DOHH2 (cell line): Measurements from ENCODE around the gene EDC3.

ENCODE experiments used
- H3F3A ChIP-seq: fragments of 200-600 bp; sonication (generic), shearing (Covaris generic); 2 replicates; pipeline ENCODE4 v1.6.0; 2016; ENCODE audit warnings: antibody characterized with exemption, mild to moderate bottlenecking; ENCODE audit not compliant: control insufficient read depth, insufficient read depth
- H3K27ac ChIP-seq: fragments of 200-600 bp; sonication (generic); 2 replicates; pipeline ENCODE4 v1.5.1; 2014; ENCODE audit warnings: low read depth, mild to moderate bottlenecking, low read length, moderate library complexity
- H3K27me3 ChIP-seq: fragments of 200-600 bp; sonication (generic); 2 replicates; pipeline ENCODE4 v1.6.1; 2014; ENCODE audit warnings: mild to moderate bottlenecking, low read length, mixed read lengths; ENCODE audit not compliant: control insufficient read depth
- H3K36me3 ChIP-seq: fragments of 200-600 bp; sonication (generic); 2 replicates; pipeline ENCODE4 v1.6.1; 2014; ENCODE audit warnings: mild to moderate bottlenecking, low read length, moderate library complexity, mixed read lengths; ENCODE audit not compliant: control insufficient read depth
- H3K4me1 ChIP-seq: fragments of 200-600 bp; sonication (generic); 2 replicates; pipeline ENCODE4 v1.6.1; 2014; ENCODE audit warnings: mild to moderate bottlenecking, low read length, mixed read lengths; ENCODE audit not compliant: control insufficient read depth
- H3K4me2 ChIP-seq: fragments of 200-600 bp; sonication (generic); 2 replicates; pipeline ENCODE4 v1.6.0; 2014; ENCODE audit warnings: mild to moderate bottlenecking, low read length, moderate library complexity
- H3K4me3 ChIP-seq: fragments of 200-600 bp; sonication (generic); 2 replicates; pipeline ENCODE4 v1.5.1; 2014; ENCODE audit warnings: mild to moderate bottlenecking, low read length, mixed read lengths
- H3K79me2 ChIP-seq: fragments of 200-600 bp; sonication (generic); 2 replicates; pipeline ENCODE4 v1.6.1; 2014; ENCODE audit warnings: mild to moderate bottlenecking, low read length, mixed read lengths; ENCODE audit not compliant: control insufficient read depth
- H3K9me2 ChIP-seq: fragments of 200-600 bp; sonication (generic); replicated peaks from 2 replicates; pipeline ENCODE4 v1.6.1; 2014; ENCODE audit warnings: mild to moderate bottlenecking, low read length, mixed read lengths; ENCODE audit not compliant: control insufficient read depth
- H3K9me3 ChIP-seq: fragments of 200-600 bp; sonication (generic); 2 replicates; pipeline ENCODE4 v1.6.1; 2014; ENCODE audit warnings: antibody characterized with exemption, low read length, mixed read lengths; ENCODE audit not compliant: control insufficient read depth, insufficient read depth
- H4K20me1 ChIP-seq: fragments of 200-600 bp; sonication (generic); 2 replicates; pipeline ENCODE4 v1.6.0; 2014; ENCODE audit warnings: low read depth, mild to moderate bottlenecking, antibody characterized with exemption, low read length, moderate library complexity; ENCODE audit not compliant: control insufficient read depth, insufficient read depth
- EZH2phosphoT487 ChIP-seq: fragments of 200-600 bp; sonication (generic); IDR thresholded peaks from 2 replicates; pipeline ENCODE4 v1.6.1; 2017; ENCODE audit warnings: borderline replicate concordance, mild to moderate bottlenecking, antibody characterized with exemption, low read length, moderate library complexity, mixed read lengths
- TF ChIP-seq, protein P1 (sequence below): fragments of 200-600 bp; sonication (generic); IDR thresholded peaks from one replicate; pipeline ENCODE4 v1.5.1; 2014; ENCODE audit warnings: antibody characterized with exemption, mild to moderate bottlenecking, low read depth, low read length; ENCODE audit not compliant: poor library complexity, severe bottlenecking

Gene EDC3

GRCh38 chr15:74653426-74654102 is 42.3 kb downstream of the EDC3 start:
- Histone ChIP-seq H3K4me2 (no peak overlapping the region), H3K27ac (no peak overlapping the region), H3K79me2 (peaks cover 14% of the 10 kb centered on the region), H3K4me3 (no peak overlapping the region), H3F3A (no peaks in the 10 kb centered on the region), H3K27me3 (no peaks in the 10 kb centered on the region), H3K36me3 (peaks cover 12% of the 10 kb centered on the region), H3K9me3 (no peaks in the 10 kb centered on the region), H4K20me1 (0 out of 2 replicates have a peak, but pooled peaks cover 2% of the 10 kb centered on the region), H3K9me2 (no peaks in the 10 kb centered on the region), H3K4me1 (no peaks in the 10 kb centered on the region)
- TF ChIP-seq, protein P1, sequence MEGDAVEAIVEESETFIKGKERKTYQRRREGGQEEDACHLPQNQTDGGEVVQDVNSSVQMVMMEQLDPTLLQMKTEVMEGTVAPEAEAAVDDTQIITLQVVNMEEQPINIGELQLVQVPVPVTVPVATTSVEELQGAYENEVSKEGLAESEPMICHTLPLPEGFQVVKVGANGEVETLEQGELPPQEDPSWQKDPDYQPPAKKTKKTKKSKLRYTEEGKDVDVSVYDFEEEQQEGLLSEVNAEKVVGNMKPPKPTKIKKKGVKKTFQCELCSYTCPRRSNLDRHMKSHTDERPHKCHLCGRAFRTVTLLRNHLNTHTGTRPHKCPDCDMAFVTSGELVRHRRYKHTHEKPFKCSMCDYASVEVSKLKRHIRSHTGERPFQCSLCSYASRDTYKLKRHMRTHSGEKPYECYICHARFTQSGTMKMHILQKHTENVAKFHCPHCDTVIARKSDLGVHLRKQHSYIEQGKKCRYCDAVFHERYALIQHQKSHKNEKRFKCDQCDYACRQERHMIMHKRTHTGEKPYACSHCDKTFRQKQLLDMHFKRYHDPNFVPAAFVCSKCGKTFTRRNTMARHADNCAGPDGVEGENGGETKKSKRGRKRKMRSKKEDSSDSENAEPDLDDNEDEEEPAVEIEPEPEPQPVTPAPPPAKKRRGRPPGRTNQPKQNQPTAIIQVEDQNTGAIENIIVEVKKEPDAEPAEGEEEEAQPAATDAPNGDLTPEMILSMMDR: no peak
- TF ChIP-seq EZH2phosphoT487: no peak

- TF ChIP-seq, protein P1: no peak
- no peak for TF ChIP-seq EZH2phosphoT487
- H3K79me2 ChIP-seq: peaks cover 11% of the 10 kb centered on the region
- H3K4me2 ChIP-seq: no peak overlapping the region
- no peaks in the 10 kb centered on the region for H3K27me3 ChIP-seq
- peaks cover 6% of the 10 kb centered on the region; the same call in 1 of the 2 replicates for H4K20me1 ChIP-seq
- peaks cover 15% of the 10 kb centered on the region for H3K36me3 ChIP-seq
- no peaks in the 10 kb centered on the region for H3F3A ChIP-seq
- no peak overlapping the region for H3K27ac ChIP-seq
- no peaks in the 10 kb centered on the region for H3K4me1 ChIP-seq
- no peaks in the 10 kb centered on the region for H3K9me2 ChIP-seq
- H3K4me3 ChIP-seq: no peak overlapping the region
- no peaks in the 10 kb centered on the region for H3K9me3 ChIP-seq
Measured at GRCh38 chr15:74651242-74651741, 44.5 kb downstream of the EDC3 start.

- H3K27ac ChIP-seq: no peak overlapping the region
- peaks cover 11% of the 10 kb centered on the region for H3K79me2 ChIP-seq
- peaks cover 9% of the 10 kb centered on the region; the same call in 1 of the 2 replicates for H3K36me3 ChIP-seq
- no peaks in the 10 kb centered on the region for H3K9me2 ChIP-seq
- H3K4me2 ChIP-seq: no peak overlapping the region
- H3F3A ChIP-seq: no peaks in the 10 kb centered on the region
- no peak overlapping the region for H3K4me3 ChIP-seq
- no peaks in the 10 kb centered on the region for H3K9me3 ChIP-seq
- TF ChIP-seq EZH2phosphoT487: no peak
- TF ChIP-seq, protein P1: no peak
- no peaks in the 10 kb centered on the region for H3K4me1 ChIP-seq
- H3K27me3 ChIP-seq: no peaks in the 10 kb centered on the region
- peaks cover 6% of the 10 kb centered on the region; the same call in 1 of the 2 replicates for H4K20me1 ChIP-seq
Measured at GRCh38 chr15:74648051-74648842, 47.6 kb downstream of the EDC3 start.
